ENCODE data around the gene FAM240B.

DNA sequence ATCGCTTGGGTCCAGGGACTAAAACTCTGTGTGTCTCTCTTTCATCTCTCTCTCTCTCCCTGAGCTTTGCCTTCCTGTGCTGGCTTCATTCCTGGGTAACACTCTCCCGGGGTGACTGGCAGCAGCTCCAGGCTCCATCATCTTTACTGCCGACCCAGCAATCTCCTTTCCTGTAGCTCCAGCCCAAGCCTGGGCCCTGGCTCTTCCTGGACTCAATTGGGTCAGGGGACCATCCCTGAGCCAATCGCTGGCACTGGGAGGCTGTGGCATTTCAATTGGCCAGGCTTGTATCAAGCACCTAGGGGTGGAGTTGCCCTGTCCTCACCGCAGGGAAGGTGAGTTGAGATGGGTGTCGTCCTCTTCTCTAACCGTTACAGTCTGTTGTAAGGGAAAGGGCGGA is 31.9 kb downstream of the FAM240B start:
- TF ChIP-seq, protein P1, sequence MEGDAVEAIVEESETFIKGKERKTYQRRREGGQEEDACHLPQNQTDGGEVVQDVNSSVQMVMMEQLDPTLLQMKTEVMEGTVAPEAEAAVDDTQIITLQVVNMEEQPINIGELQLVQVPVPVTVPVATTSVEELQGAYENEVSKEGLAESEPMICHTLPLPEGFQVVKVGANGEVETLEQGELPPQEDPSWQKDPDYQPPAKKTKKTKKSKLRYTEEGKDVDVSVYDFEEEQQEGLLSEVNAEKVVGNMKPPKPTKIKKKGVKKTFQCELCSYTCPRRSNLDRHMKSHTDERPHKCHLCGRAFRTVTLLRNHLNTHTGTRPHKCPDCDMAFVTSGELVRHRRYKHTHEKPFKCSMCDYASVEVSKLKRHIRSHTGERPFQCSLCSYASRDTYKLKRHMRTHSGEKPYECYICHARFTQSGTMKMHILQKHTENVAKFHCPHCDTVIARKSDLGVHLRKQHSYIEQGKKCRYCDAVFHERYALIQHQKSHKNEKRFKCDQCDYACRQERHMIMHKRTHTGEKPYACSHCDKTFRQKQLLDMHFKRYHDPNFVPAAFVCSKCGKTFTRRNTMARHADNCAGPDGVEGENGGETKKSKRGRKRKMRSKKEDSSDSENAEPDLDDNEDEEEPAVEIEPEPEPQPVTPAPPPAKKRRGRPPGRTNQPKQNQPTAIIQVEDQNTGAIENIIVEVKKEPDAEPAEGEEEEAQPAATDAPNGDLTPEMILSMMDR (IDR thresholded peaks at IDR 0.05; ENCODE audit: control extremely low read depth in 1 of 3, insufficient read depth in 1 of 3, low read depth in 1 of 3, low read length in 3 of 3) = no peak
- TF ChIP-seq EP300 (IDR thresholded peaks at IDR 0.05; ENCODE audit: borderline replicate concordance in 1 of 2, low read depth in 2 of 2, low read length in 2 of 2) = no peak
- TF ChIP-seq CREB1 (IDR thresholded peaks at IDR 0.05) = no peak
- no peak for TF ChIP-seq HDAC6 (IDR thresholded peaks at IDR 0.05; ENCODE audit: low read depth, low read length)

Measured in H1 (cell line).